ENCODE measurements around the gene CEP83.

GRCh38 chr12:94504386-94504785 is 44.7 kb upstream of the CEP83 start:
- TF ChIP-seq PATZ1 (CRISPR knock-in tag; IDR thresholded peaks at IDR 0.05; ENCODE audit: borderline replicate concordance) (no peak), POU6F1 (CRISPR knock-in tag; IDR thresholded peaks at IDR 0.05; ENCODE audit: borderline replicate concordance, low read depth) (no peak), CSRNP3 (CRISPR knock-in tag; IDR thresholded peaks at IDR 0.05) (no peak), CREB5 (CRISPR knock-in tag; IDR thresholded peaks at IDR 0.05; ENCODE audit: low read depth) (no peak)
